HG02938 (cell line): ENCODE data around the gene PAK3.

ENCODE experiments used
- ATAC-seq: cut with Tn5 transposase; IDR thresholded peaks from one replicate; pipeline ENCODE4 v1.9.1; 2021; ENCODE audit warnings: mild to moderate bottlenecking, moderate library complexity; ENCODE audit not compliant: unreplicated experiment

The PAK3 gene

DNA sequence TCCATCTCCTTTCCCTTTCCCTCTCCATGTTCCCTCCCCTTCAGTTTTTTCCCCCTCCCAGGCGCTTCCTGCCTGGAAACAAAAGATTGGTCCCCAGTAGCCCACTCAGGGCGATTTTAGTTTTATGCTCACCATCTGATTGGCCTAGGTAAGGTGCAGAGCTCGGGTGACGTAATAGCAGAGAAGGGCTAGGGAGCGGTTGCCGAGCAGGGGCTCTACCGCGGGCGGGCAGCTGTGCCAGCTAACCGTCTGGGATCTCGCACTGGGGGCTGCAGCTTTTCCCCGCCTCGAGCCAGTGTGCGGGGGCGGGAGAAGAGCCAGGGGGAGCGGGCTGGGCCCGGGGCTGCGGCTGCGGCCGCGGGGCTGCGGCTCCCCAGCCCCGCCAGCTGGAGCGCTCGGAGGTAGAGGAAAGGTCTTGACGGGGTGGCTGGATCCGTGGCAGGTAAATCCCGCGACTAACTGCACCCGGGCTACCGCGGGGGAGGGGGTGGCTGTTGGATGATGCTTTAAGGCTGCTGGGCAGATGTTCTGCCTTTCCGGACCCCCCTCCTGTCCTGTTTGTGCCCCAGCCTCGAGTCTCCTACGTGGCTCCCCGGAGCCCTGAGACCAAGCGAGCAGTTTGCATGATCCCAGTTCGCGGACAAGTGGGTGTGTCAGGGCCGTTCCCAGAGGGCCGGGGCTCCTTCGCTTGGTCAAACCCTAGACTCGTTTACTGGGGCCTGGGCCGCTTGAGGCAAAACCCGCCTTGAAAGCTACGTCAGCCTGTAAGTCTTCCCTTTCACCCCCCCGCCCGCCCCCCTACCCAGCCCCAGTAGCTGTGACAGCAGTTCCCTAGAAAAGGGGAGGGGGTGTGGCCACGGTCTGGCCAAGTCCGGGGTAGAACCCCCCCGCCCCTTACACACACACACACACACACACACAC, at the start of gene PAK3:
PAK3 (plus strand) TSS at position 218 of the 922 bp plus-strand sequence. CDS start 26,913 bp downstream, outside the sequence.
- peak; percentile 52 for ATAC-seq

DNA sequence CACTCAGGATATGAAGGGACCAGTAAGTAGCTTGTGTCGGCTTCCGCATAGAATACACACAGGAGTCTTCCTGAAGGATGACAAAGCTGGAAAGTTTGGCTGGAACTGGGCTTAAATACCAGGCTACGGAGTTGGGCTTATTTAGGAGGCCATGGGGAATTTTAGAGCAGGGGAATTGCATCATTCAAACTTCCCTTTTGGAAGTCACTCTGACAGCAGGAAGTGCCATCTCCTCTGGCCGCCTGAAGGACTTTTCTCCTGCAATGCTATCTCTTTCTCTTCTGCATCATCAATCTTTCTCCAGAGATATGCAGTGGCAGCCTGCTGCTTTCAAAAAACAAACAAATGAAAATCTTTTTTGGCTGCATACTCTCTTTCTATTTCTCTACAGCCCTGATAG, 48.4 kb upstream of the PAK3 start:
- ATAC-seq = no peak

DNA sequence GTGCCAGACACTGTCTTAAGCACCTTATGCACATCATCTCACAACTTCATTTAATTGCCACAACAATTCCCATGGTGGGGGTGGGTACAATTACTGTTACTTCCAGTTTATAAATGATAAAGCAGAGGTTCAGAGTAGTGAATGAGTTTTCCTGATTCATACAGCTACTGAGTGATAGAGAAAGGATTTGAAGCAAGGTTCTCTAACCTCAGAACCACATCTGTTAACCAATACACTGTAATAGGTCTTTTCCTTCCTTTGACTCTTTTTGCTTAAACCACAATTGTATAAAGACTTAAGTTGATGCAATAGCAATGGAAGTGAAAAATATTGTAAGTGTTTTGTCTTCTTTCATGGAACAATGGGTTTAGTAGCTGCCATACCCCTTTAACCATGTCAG, 43.5 kb upstream of the PAK3 start:
- no peak for ATAC-seq

DNA sequence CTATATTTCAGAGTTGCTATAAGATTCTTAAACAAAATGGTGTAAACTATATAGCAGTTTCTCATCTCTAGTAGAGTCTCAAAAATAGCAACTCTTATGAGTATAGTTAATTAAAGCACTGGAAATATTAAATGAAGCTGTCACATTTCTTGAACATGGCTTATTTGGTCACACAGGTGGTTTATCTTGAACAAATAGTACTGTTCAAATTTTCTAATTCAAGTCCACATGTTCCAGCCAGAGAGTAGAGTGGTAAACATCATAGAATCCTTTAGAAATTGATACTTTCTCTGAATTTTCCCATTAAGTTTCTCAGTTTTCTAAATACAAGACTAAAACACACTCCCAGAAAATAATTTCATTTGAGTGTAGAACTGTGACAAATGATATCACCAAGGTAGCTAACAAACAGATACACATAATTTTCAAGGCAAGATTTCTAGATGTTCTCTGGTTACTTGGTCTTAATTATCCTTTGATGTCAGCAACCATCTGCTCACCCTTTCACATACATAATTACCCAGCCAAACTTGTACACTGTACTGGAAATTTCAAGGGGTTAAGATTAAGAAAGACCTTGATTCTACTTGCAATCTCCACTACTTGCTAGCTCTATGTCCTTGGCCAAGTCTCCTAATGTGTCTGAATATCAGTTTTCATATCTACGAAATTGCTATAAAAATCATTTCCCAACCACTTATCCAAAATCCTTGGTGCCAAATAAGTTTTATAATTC, 24.3 kb upstream of the PAK3 start:
- no peak for ATAC-seq

DNA sequence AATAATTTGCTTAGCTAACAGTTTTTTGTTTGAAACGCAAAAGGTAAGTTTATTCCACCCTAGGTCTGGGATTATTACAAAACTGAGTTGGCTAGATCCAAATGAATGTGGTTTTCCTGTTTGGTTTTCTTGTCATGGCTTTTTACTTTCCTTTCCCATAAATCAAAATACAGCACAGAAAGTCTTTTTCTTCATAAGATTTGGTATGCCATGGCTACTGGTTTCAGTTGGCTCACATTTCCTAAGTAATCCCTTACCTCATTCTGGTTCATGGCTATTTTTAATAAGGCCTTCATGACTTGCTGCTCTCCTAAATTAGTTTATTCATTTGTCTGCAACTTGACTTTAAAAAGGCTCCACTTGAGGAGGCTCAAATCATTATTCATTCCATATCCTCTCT, 12.9 kb upstream of the PAK3 start:
- no peak for ATAC-seq

DNA sequence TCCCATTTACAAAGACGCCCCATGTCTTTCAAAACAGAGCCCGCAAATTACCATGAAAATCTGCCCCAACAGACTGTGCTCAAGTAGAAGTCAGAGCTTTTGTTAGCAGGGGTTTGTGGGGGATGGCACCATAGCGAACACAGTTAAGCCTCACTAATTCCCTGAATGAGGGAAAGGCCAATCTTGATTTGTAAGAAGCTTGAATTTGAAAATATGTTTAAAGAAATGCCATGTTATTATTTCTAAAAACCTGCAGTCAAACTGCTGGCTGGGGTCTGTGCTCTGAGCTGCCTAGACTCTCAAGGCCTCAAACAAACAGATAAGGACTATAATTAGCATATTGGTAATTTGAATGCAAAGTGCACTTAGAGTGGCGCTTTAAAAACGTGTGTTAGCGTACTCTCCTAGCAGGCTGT, 9.4 kb upstream of the PAK3 start:
- ATAC-seq = no peak

DNA sequence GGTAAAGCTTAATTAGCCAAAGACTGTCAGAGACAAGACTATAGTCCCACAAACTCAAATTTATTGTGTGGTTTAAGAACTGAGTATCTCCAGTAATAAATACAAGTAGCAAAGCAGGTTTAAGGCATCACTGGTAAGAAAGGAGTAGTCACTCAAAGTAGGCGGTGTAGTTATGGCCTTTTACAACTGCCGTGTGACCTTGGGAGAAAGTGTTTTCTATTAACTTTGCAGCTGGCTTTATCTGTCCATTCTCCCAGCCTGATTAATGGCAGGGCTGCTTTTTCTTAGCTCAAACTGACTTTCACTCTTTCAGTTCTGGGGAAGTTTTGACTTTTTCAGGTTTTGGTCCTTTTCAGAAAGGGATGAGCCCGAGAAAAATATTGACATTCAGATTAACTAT, 7.4 kb upstream of the PAK3 start:
- ATAC-seq = no peak

DNA sequence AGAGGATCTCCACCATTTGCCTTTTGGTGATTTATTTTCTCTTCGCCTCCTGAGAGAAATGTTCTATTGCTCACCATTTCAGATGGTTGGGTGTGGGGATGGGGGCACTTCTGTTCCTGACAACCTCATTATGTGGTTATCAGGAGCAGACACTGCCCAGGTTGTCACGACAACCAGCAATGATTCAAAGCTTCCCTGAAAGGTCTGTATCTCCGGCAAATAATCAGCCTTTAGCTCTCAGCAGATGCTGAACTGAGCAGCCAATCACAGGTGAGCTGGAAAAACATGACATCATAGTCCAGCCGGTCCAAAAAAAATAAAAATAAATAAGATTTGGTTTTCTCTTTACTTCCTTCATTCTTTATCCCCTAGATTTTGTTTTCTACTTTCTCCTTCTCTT, 5.5 kb upstream of the PAK3 start:
- ATAC-seq = no peak

DNA sequence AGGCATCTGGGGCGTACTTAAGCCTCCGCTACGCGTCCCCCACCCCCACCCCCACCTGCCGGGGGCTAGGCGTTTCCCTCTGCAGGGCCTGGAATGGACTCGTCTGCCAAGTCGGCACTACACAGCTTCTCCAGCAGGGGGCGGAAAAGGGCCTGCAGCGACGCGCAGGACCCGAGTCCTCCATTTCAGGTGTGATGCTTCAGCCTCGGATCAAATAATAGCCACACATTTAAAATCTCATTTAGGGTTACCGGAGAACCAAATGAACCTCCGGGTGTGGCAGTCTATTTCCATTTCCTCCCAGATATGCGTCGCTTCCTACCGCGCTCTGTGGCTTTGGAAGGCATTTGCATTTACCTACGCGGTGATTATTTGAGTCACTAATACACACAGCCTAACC, 2.9 kb downstream of the PAK3 start:
- ATAC-seq = peak; percentile 63

DNA sequence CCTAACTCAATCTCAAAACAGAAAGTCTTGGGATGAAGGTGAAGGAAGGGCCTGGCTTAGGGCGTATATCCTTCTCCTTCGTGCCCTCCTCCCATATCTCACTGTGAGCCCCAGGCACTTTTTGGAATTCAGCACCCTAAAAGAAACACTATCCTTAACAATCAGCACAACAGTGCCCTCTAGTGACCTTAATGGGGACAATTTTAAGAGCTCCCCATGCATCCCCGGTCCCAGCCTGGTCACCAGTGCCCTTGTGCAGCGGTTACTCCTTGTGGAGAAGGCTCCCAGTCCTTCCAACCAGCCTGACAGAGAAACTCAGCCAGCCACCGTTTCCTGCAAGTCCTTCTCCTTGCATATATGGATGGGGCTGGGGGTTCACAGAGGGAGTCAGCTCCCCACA, 4.2 kb downstream of the PAK3 start:
- peak; percentile 51 for ATAC-seq

DNA sequence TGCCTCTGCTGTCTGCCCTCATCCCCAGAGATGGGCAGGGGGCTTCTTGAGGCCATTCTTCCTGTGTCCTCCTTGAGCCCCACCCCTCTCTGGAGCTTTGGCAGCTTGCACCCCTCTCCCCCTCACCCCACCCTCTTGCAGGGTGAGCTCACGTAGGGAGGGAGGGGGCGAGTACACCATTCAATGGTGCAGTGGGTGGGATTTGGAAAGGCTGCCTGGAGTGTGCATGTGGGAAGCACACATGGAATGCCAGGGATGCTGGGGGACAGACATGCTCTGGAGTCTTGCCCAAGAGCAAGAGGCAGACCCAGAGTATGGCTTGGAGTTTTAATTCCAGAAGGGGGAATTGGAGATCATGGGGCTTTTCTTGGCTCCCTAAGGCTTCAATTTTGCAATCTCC, 5.6 kb downstream of the PAK3 start:
- no peak for ATAC-seq

DNA sequence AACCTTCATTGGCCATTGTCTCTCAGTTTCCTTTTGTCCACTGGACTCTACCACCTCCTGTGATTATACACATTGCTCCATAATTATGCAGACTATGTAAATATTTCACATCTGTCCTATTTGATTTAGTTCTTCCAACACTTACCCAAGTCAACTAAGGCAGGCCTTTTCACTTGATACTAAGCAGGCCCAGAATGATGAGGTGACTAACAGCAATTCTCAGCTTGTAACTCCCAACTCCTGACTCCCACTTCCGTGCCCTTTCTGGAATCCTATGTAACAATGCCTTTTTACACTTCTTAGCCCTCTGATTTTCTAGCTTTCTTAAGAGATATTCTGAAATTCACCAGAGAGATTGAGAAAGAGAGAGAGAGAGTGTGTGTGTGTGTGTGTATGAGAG, 6.6 kb downstream of the PAK3 start:
- ATAC-seq = no peak

DNA sequence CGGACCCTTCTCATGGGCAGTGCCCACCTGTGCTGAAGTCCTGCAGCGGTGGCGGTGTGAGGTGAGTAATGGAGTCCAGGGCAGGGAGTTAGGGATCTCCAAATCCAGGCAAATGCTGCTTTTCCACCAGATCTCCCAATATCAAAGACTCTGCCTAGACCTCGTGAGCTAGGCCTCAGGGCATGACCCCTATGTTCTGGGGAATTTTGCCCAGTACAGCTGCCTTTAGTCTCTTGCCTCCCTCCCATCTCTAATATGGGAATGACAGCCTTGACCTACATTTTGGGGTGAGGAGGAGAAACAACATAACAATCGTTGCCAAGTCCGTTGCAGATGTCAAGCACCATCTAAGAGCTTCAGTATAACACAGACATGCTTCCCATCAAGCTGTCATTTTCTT, 7.3 kb downstream of the PAK3 start:
- no peak for ATAC-seq

DNA sequence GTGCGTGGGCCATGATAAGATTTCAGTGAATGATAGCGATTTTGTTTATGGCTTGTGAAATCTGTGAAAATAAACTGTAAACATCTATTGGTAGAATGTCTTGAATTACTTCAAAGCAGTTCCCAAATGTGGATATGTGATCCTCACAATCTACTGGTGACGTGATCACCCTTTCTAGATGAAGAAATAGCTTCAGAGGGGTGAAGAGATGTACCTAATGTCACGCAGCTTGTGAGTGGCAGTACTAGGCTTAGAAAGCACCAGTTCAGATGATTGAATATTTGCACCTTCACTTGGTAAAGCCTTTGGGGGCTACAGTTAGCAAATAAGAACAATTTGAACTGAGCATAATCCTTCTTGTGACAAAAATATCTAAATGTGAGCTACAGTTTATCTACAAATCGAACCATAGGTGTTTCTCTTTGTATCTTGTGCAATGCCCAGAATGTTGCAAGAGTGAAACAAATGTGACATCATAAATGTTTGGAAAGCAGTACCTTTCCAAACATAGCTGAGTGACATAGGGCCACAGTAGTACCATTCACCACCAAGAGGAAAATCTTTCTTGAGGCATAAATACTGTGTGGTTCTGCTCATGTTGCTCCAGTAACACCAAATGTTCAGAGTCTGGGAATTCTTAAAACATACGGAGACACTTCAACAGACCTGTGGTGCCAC, 14.2 kb downstream of the PAK3 start:
- ATAC-seq = no peak

DNA sequence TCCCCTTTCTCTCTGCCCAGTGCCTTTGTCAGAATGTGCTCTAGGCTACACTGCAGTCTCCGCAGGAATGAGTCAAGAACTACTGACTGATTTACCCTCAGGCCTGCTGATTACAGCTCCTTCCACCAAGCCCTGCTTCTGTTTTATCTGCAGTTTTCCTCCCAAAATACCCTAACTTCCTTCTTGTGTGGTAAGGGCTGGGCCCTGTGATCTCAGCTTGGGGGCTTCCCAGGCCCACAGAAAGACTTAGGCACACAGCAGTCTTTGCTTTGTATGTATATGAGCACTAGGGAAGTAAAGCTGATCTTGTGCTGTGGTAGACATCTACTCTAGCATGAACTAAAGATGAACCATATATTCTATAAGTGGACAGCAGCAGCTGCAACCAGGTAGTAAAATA, 18.8 kb downstream of the PAK3 start:
- ATAC-seq = no peak

DNA sequence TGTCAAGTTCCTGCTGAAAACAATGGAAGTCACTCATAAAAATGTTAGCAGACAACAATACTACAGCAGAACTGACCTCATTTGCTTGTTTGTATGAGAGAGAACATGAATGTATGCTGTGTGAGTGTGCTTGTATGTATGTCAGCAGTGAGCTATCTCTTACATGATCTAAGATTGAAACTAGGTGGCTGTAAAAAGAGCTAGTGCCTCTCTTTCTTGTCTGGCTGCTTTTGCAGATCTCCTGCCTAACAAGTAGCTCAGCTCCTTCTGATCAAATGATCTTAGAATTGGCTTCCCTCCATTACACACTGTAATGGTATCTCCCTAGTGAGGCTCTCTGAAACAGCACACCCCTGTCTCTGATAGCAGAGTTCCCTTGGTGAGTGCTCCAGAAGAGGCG, 20.7 kb downstream of the PAK3 start:
- ATAC-seq = no peak

DNA sequence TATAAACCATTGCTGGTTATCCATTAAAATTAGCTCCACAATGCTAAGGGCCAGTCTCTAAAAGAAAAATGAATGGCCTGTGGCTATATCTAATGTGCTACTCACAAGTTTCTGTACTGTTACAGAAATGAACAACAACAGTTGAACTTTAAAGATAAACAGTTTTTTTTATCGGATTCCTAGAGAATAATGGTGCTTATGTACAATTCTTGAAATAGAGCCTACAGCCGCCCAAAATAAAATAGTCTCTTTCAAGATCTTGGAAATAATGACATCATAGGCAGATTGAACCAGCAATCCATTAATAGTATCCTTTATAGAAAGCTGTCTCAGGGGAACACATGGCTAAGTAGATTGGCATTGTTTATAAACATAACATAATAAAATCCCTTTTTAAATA, 23.4 kb downstream of the PAK3 start:
- no peak for ATAC-seq

DNA sequence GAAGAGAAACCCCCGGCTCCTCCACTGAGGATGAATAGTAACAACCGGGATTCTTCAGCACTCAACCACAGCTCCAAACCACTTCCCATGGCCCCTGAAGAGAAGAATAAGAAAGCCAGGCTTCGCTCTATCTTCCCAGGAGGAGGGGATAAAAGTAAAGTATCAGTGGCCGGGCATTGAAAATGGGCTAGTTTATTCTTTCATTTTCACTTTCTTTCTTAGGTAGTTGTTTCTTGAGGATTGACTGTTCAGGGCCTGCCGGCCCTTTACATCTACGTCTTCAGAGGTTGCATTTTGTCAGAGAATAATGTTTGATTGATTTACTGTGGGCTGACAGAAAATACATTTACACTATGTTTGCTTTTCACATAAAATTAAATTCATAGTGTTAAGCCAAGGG, 27.1 kb downstream of the PAK3 start:
- ATAC-seq = peak; percentile 72

DNA sequence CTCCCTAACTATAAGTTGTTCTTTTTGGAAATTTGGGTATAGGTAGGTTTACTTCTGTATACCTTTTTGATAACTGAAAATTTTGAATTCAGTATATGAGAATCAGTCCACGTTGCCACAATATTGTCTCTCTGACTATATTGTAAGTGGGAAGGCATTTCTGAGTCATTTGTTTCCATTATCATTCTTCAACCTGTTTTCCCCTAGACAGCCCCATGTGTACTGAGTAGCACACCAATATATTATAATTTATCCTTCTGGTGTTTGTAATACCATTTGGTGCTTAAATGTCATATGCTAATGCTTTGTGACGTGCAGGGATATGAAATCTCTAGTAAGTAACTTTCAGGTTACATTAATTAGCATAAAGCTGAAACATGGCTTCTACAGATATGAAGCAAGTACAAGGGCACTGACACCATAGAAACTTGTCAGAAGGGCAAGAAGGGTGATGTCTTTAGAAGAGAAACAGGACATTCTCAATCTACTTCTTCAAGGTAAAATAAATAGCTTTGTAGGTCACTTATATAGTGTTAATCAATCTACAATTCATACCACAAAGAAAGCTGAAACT, 27.7 kb downstream of the PAK3 start:
- ATAC-seq = peak; percentile 52

DNA sequence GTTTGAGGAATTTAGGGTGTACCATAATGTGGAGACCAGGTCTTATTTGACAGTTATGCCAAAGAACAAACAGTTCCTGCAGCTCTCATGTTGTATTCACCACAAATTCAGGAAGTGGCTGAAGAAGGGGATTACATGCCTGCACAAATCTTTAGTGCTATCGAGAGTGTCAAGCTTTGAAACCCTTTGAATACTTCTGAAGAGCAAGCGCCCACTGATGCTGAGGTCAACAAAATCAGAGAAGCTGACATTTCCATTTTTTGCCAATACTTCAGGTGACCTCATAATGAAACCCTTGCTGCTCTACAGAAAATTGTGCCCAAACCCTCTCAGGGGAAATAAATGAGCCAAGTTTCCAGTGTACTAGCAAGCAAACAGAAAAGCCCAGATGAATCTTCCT, 28.4 kb downstream of the PAK3 start:
- no peak for ATAC-seq

DNA sequence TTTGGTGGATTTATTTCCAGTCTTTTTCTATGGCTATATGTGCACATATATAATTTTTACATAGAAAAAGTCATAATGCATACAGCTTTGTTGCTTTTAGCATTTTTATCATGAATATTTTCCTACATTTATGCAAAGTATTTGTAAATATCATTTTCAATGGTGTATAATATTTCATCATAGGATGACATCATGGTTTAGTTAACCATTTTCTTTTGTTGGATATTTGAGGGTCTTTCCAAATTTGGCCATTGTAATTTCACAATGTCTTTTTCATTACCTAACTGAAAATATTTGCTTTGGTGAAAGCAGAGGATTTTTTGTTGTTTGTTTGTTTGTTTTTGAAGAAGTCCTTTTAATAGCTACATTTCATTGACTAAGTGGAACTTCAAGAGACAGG, 31.0 kb downstream of the PAK3 start:
- ATAC-seq = no peak
